SK-N-SH (cell line): ENCODE results near the gene ADAMTS6. TPM values are rescaled to one million over a fixed set of nuclear protein-coding genes. Genes with fewer than 3 reads are reported as not detected.

Experiments
- CTCF ChIA-PET: fragments of 300-600, 350-600 bp; formaldehyde crosslinking; extraction: SDS; loops from one replicate; lab custom pipeline; 2021; lab: Yijun Ruan, JAX
- POLR2A ChIA-PET: fragments of 350-600 bp; sonication (Branson Sonifier 250); formaldehyde crosslinking; extraction: SDS; loops from one replicate; lab custom pipeline; 2020; ENCODE audit warnings: antibody characterized with exemption, inconsistent platforms; lab: Yijun Ruan, JAX
- DNase-seq: peaks from one replicate; pipeline ENCODE4 v3.0.0; 2012
- H2AFZ ChIP-seq: fragments of 200-600 bp; sonication (generic); 2 replicates; pipeline ENCODE4 v1.8.1; 2016; ENCODE audit warnings: antibody characterized with exemption, mild to moderate bottlenecking, low read depth
- H3F3A ChIP-seq: fragments of 200-600 bp; sonication (generic); replicated peaks from 2 replicates; pipeline ENCODE3; 2016; ENCODE audit warnings: antibody characterized with exemption, mild to moderate bottlenecking; ENCODE audit not compliant: insufficient read depth
- H3K27ac ChIP-seq, 2 experiments: fragments of 200-500 bp in 1 of 2; fragments of 200-600 bp in 1 of 2; sonication (Bioruptor generic) in 1 of 2; sonication (generic), shearing (Covaris generic) in 1 of 2; 2 replicates each; pipeline versions ENCODE4 v1.5.1 to v1.6.1; 2014 to 2016; ENCODE audit warnings: low read depth in 2 of 2, inconsistent platforms in 1 of 2, low read length in 1 of 2, mild to moderate bottlenecking in 1 of 2, mixed read lengths in 1 of 2
- H3K27me3 ChIP-seq: fragments of 200-600 bp; sonication (generic), shearing (Covaris generic); 2 replicates; pipeline ENCODE4 v1.6.1; 2016; ENCODE audit warnings: mixed run types; ENCODE audit not compliant: insufficient read depth
- H3K36me3 ChIP-seq, 2 experiments: fragments of 200-500 bp in 1 of 2; fragments of 200-600 bp in 1 of 2; sonication (Bioruptor generic) in 1 of 2; sonication (generic) in 1 of 2; replicated peaks in 1 of 2; 2 replicates each; pipeline versions ENCODE3 to v1.5.1; 2014 to 2016; ENCODE audit warnings: low read length in 1 of 2, mild to moderate bottlenecking in 1 of 2; ENCODE audit not compliant: insufficient read depth in 2 of 2, control insufficient read depth in 1 of 2
- H3K4me1 ChIP-seq, 2 experiments: fragments of 200-500 bp in 1 of 2; fragments of 200-600 bp in 1 of 2; sonication (Bioruptor generic) in 1 of 2; sonication (generic), shearing (Covaris generic) in 1 of 2; 2 replicates each; pipeline versions ENCODE4 v1.5.1 to v1.6.1; 2014 to 2016; ENCODE audit warnings: low read depth in 1 of 2, low read length in 1 of 2, mixed run types in 1 of 2; ENCODE audit not compliant: insufficient read depth in 2 of 2, control insufficient read depth in 1 of 2
- H3K4me2 ChIP-seq: fragments of 200-600 bp; sonication (generic), shearing (Covaris generic); 2 replicates; pipeline ENCODE4 v1.6.1; 2017; ENCODE audit warnings: mixed run types
- H3K4me3 ChIP-seq, 2 experiments: fragments of 200-500 bp in 1 of 2; fragments of 200-600 bp in 1 of 2; sonication (Bioruptor generic) in 1 of 2; sonication (generic), shearing (Covaris generic) in 1 of 2; 2 replicates each; pipeline versions ENCODE4 v1.5.1 to v1.8.1; 2014 to 2016; ENCODE audit warnings: low read depth in 2 of 2, inconsistent platforms in 1 of 2, low read length in 1 of 2, mild to moderate bottlenecking in 1 of 2, mixed read lengths in 1 of 2, moderate library complexity in 1 of 2
- H3K79me2 ChIP-seq: fragments of 200-600 bp; sonication (generic); 2 replicates; pipeline ENCODE4 v1.8.1; 2017; ENCODE audit warnings: mild to moderate bottlenecking; ENCODE audit not compliant: insufficient read depth
- H3K9ac ChIP-seq: fragments of 200-600 bp; sonication (generic); 2 replicates; pipeline ENCODE4 v1.6.1; 2017; ENCODE audit warnings: mixed run types
- H3K9me2 ChIP-seq: fragments of 200-600 bp; sonication (generic); 2 replicates; pipeline ENCODE4 v1.6.1; 2017; ENCODE audit warnings: mixed run types
- H3K9me3 ChIP-seq: fragments of 200-600 bp; sonication (generic); 2 replicates; pipeline ENCODE4 v1.6.1; 2017; ENCODE audit warnings: mixed run types, mild to moderate bottlenecking, moderate library complexity
- H4K20me1 ChIP-seq: fragments of 200-600 bp; sonication (generic); 2 replicates; pipeline ENCODE4 v1.6.1; 2017; ENCODE audit warnings: mild to moderate bottlenecking, mixed run types; ENCODE audit not compliant: insufficient read depth
- CHD2 ChIP-seq: fragments of 150-350 bp; IDR thresholded peaks from 2 replicates; pipeline ENCODE4 v1.6.1; 2018; ENCODE audit warnings: low read length; ENCODE audit not compliant: partially characterized antibody
- GABPA ChIP-seq: IDR thresholded peaks from 2 replicates; pipeline ENCODE4 v1.4.0; 2012; ENCODE audit warnings: low read depth, mild to moderate bottlenecking
- MEF2A ChIP-seq: IDR thresholded peaks from 2 replicates; pipeline ENCODE4 v1.4.0; 2012; ENCODE audit warnings: low read depth, borderline replicate concordance
- MXI1 ChIP-seq: IDR thresholded peaks from 2 replicates; pipeline ENCODE4 v1.6.1; 2012; ENCODE audit warnings: mild to moderate bottlenecking, low read depth, low read length, improper control_type of control experiment
- NFIC ChIP-seq: IDR thresholded peaks from 2 replicates; pipeline ENCODE4 v1.4.0; 2012; ENCODE audit warnings: borderline replicate concordance
- NRF1 ChIP-seq: IDR thresholded peaks from 2 replicates; pipeline ENCODE4 v1.6.1; 2012; ENCODE audit warnings: low read depth, mild to moderate bottlenecking, low read length
- POLR2AphosphoS5 ChIP-seq: IDR thresholded peaks from 2 replicates; pipeline ENCODE4 v1.6.1; 2012; ENCODE audit warnings: low read depth, low read length
- RAD21 ChIP-seq: IDR thresholded peaks from 2 replicates; pipeline ENCODE4 v1.6.1; 2012; ENCODE audit warnings: mild to moderate bottlenecking, low read length
- RCOR1 ChIP-seq: fragments of 150-350 bp; IDR thresholded peaks from 2 replicates; pipeline ENCODE4 v1.6.1; 2017; ENCODE audit warnings: antibody characterized with exemption, low read length
- RFX5 ChIP-seq: IDR thresholded peaks from 2 replicates; pipeline ENCODE4 v1.6.1; 2012; ENCODE audit warnings: mild to moderate bottlenecking, improper control_type of control experiment, low read length
- RXRA ChIP-seq: IDR thresholded peaks from 2 replicates; pipeline ENCODE4 v1.4.0; 2012; ENCODE audit warnings: low read depth, mild to moderate bottlenecking, borderline replicate concordance
- TAF1 ChIP-seq: IDR thresholded peaks from 2 replicates; pipeline ENCODE4 v1.6.1; 2012; ENCODE audit warnings: low read depth, mild to moderate bottlenecking, low read length, moderate library complexity, borderline replicate concordance
- TCF12 ChIP-seq: IDR thresholded peaks from 2 replicates; pipeline ENCODE4 v1.4.0; 2012
- TEAD4 ChIP-seq: IDR thresholded peaks from 2 replicates; pipeline ENCODE4 v1.4.0; 2012; ENCODE audit warnings: mild to moderate bottlenecking, borderline replicate concordance; ENCODE audit not compliant: insufficient read depth
- WGBS: methylation state at CpG from one replicate; pipeline ENCODE4 v1.1.6; 2017; ENCODE audit warnings: low lambda C conversion rate; 5-methylcytosine and 5-hydroxymethylcytosine counted together
- polyA plus RNA-seq, 3 experiments: library from polyadenylated mRNA; depleted of rRNA; stranded (reverse); fragments of >200 nt; gene quantifications; 2 replicates each; pipeline ENCODE4 v1.2.3, GENCODE V29; 2012
- TF ChIP-seq, protein P1 (sequence below): IDR thresholded peaks from 2 replicates; pipeline ENCODE4; 2012
- TF ChIP-seq, protein P2 (sequence below): IDR thresholded peaks from 2 replicates; pipeline ENCODE4 v1.6.1; 2012; ENCODE audit warnings: mild to moderate bottlenecking, low read depth, low read length, moderate library complexity
- TF ChIP-seq, protein P3 (sequence below): IDR thresholded peaks from 2 replicates; pipeline ENCODE4 v1.4.0; 2012; ENCODE audit warnings: low read depth, borderline replicate concordance

The ADAMTS6 gene
- polyA plus RNA-seq, 1 of the 3 experiments (the other 2 are of a cell fraction): 15.0 TPM

DNA sequence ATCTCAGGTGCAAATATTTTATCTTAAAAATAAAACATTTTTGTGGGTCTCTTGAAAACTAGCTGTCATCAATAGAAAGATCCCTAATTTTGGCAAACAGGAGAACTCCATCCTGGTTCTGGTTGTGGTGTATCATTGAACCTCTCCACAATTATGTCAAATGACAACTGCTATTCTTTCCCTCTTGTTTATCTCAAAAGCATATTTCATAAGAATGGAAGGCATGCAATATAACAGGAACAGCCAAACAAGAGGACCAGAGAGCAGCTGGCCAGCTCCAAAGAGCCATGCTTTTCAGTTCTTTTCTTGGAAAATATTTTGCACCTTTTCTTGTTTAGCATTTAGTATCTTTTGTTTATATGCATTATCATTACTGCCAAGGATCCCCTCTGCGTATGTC lies 125.4 kb downstream of the ADAMTS6 start:
- WGBS: 93% methylated on average over 1 of the region's 1 CpG
- Histone ChIP-seq H3K4me3 (no peak overlapping the region), H3K9me2 (no peaks in the 10 kb centered on the region), H3K9ac (no peak overlapping the region), H3K79me2 (peaks cover 60% of the 10 kb centered on the region), H3K9me3 (no peaks in the 10 kb centered on the region; the same call in 1 of the 2 replicates), H2AFZ (no peak overlapping the region), H3F3A (peaks cover 16% of the 10 kb centered on the region), H3K27me3 (no peaks in the 10 kb centered on the region), H3K27ac (no peak overlapping the region), H3K4me1 (no peaks in the 10 kb centered on the region; a peak in 2 of 4 replicates), H3K36me3 (peaks cover 0 to 53% of the 10 kb centered on the region in 2 experiments), H4K20me1 (no peaks in the 10 kb centered on the region)
- CTCF ChIA-PET: interaction anchor here (1.1 kb wide), 1 partner anchor 11 kb away, joined by 3 read pairs; no protein-coding TSS in a partner anchor
- DNase-seq: no peak
- TF ChIP-seq, protein P1, sequence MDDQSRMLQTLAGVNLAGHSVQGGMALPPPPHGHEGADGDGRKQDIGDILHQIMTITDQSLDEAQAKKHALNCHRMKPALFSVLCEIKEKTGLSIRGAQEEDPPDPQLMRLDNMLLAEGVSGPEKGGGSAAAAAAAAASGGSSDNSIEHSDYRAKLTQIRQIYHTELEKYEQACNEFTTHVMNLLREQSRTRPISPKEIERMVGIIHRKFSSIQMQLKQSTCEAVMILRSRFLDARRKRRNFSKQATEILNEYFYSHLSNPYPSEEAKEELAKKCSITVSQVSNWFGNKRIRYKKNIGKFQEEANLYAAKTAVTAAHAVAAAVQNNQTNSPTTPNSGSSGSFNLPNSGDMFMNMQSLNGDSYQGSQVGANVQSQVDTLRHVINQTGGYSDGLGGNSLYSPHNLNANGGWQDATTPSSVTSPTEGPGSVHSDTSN: no peak
- TF ChIP-seq, protein P2, sequence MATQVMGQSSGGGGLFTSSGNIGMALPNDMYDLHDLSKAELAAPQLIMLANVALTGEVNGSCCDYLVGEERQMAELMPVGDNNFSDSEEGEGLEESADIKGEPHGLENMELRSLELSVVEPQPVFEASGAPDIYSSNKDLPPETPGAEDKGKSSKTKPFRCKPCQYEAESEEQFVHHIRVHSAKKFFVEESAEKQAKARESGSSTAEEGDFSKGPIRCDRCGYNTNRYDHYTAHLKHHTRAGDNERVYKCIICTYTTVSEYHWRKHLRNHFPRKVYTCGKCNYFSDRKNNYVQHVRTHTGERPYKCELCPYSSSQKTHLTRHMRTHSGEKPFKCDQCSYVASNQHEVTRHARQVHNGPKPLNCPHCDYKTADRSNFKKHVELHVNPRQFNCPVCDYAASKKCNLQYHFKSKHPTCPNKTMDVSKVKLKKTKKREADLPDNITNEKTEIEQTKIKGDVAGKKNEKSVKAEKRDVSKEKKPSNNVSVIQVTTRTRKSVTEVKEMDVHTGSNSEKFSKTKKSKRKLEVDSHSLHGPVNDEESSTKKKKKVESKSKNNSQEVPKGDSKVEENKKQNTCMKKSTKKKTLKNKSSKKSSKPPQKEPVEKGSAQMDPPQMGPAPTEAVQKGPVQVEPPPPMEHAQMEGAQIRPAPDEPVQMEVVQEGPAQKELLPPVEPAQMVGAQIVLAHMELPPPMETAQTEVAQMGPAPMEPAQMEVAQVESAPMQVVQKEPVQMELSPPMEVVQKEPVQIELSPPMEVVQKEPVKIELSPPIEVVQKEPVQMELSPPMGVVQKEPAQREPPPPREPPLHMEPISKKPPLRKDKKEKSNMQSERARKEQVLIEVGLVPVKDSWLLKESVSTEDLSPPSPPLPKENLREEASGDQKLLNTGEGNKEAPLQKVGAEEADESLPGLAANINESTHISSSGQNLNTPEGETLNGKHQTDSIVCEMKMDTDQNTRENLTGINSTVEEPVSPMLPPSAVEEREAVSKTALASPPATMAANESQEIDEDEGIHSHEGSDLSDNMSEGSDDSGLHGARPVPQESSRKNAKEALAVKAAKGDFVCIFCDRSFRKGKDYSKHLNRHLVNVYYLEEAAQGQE: no peak
- TF ChIP-seq CHD2: no peak
- no peak for TF ChIP-seq RXRA
- TF ChIP-seq RCOR1: no peak
- TF ChIP-seq TEAD4: no peak
- no peak for TF ChIP-seq NFIC
- TF ChIP-seq MEF2A: no peak
- no peak for TF ChIP-seq TCF12
- no peak for TF ChIP-seq MXI1
- no peak for TF ChIP-seq RAD21
- TF ChIP-seq NRF1: no peak
- no peak for TF ChIP-seq GABPA
- TF ChIP-seq, all 33 proteins: peak for 0
- H3K4me2 ChIP-seq: no peak overlapping the region
- POLR2A ChIA-PET: no interaction called here

DNA sequence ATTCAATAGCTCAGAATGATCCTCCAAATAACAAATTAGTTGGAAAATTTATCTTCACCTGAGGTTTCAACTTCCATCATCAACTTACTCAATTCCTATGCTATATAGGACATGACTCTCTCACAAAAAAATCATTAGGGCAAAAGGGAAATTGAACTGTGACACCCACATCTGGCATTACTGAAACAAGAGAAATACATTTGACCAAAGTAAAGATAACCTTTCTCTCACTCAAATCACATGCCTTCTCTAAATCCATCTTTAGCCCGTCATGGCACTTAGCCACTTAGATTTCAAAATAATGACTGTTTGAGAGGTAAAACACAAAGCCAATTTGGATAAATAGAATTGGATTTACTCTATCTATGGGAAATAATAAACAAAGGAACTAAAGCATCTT lies 126.4 kb downstream of the ADAMTS6 start:
- Histone ChIP-seq H3K9ac (no peak overlapping the region), H3K27me3 (no peaks in the 10 kb centered on the region), H4K20me1 (no peaks in the 10 kb centered on the region), H3K4me3 (no peak overlapping the region), H3K36me3 (peaks cover 0 to 54% of the 10 kb centered on the region in 2 experiments), H3K4me1 (no peaks in the 10 kb centered on the region; a peak in 2 of 4 replicates), H3F3A (peaks cover 14% of the 10 kb centered on the region), H3K4me2 (no peak overlapping the region), H3K79me2 (peaks cover 58% of the 10 kb centered on the region), H2AFZ (no peak overlapping the region), H3K27ac (no peak overlapping the region), H3K9me2 (no peaks in the 10 kb centered on the region), H3K9me3 (no peaks in the 10 kb centered on the region; the same call in 1 of the 2 replicates)
- WGBS: 91% methylated on average over 1 of the region's 1 CpG
- ChIA-PET CTCF (no interaction called here), POLR2A (no interaction called here)
- TF ChIP-seq TAF1 (no peak), RCOR1 (no peak), RXRA (no peak), POLR2AphosphoS5 (no peak), RFX5 (no peak), MEF2A (no peak), NRF1 (no peak)
- TF ChIP-seq, protein P3, sequence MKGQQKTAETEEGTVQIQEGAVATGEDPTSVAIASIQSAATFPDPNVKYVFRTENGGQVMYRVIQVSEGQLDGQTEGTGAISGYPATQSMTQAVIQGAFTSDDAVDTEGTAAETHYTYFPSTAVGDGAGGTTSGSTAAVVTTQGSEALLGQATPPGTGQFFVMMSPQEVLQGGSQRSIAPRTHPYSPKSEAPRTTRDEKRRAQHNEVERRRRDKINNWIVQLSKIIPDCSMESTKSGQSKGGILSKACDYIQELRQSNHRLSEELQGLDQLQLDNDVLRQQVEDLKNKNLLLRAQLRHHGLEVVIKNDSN: no peak
- TF ChIP-seq, protein P2: no peak
- DNase-seq: no peak
